Endothelial cell of umbilical vein (primary cell): ENCODE data around the gene FAM83D.

Experiments
- CTCF ChIP-seq, 2 donors: IDR thresholded peaks; 1 replicate in 1 of 2; 2 replicates in 1 of 2; pipeline ENCODE4 v1.5.1; 2011; ENCODE audit warnings: low read length in 2 of 2, mild to moderate bottlenecking in 2 of 2, moderate library complexity in 2 of 2, control low read depth in 1 of 2, inconsistent platforms in 1 of 2, low read depth in 1 of 2; ENCODE audit not compliant: insufficient read depth in 1 of 2; ENCODE audit errors: extremely low read depth in 1 of 2
- EZH2 ChIP-seq: IDR thresholded peaks from 2 replicates; pipeline ENCODE4 v1.6.1; 2012; ENCODE audit warnings: borderline replicate concordance, low read depth, mild to moderate bottlenecking, moderate library complexity, low read length, inconsistent platforms; ENCODE audit not compliant: severe bottlenecking
- FOS ChIP-seq: IDR thresholded peaks from 2 replicates; pipeline ENCODE4 v1.6.1; 2011; ENCODE audit warnings: mild to moderate bottlenecking, low read length, moderate library complexity, borderline replicate concordance; ENCODE audit not compliant: insufficient read depth
- MAX ChIP-seq: IDR thresholded peaks from 2 replicates; pipeline ENCODE4 v1.6.1; 2011; ENCODE audit not compliant: insufficient read depth, insufficient read length
- MYC ChIP-seq: IDR thresholded peaks from one replicate; pipeline ENCODE4 v1.6.1; 2011; ENCODE audit warnings: mild to moderate bottlenecking, low read depth, low read length
- POLR2A ChIP-seq: IDR thresholded peaks from 2 replicates; pipeline ENCODE4 v1.6.1; 2012; ENCODE audit warnings: low read depth, mild to moderate bottlenecking, control low read depth, low read length
- POLR2AphosphoS5 ChIP-seq: IDR thresholded peaks from 2 replicates; pipeline ENCODE4 v1.6.1; 2012; ENCODE audit warnings: low read depth, mild to moderate bottlenecking, control low read depth, low read length, moderate library complexity; ENCODE audit not compliant: insufficient read depth

GRCh38 chr20:38957235-38957876 is 31.1 kb downstream of the FAM83D start:
- TF ChIP-seq POLR2A (no peak), CTCF (IDR thresholded peaks at IDR 0.05; ENCODE audit: extremely low read depth in 1 of 2, insufficient read depth in 1 of 2, low read depth in 1 of 2, low read length in 2 of 2) (no peak), MAX (no peak), EZH2 (no peak), POLR2AphosphoS5 (no peak), MYC (no peak), FOS (no peak)
